Endothelial cell of umbilical vein (primary cell): Measurements from ENCODE around the gene GRM8. TPM values are rescaled to one million over a fixed set of nuclear protein-coding genes. Genes with fewer than 3 reads are reported as not detected.

Source experiments
- BruUV-seq: library from RNA; stranded (reverse); fragments of 400-500 nt; replicated peaks from 2 replicates; lab custom pipeline; 2021; lab: Mats Ljungman, UMichigan
- CTCF ChIA-PET: fragments of 300-600, 350-600 bp; sonication (Branson Sonifier 250); formaldehyde crosslinking; loops from one replicate; lab custom pipeline; 2021; ENCODE audit warnings: antibody characterized with exemption, inconsistent platforms; lab: Charles Lee
- POLR2A ChIA-PET: fragments of 300-600, 350-600 bp; sonication (Branson Sonifier 250); formaldehyde crosslinking; loops from one replicate; lab custom pipeline; 2021; ENCODE audit warnings: antibody characterized with exemption, inconsistent platforms; lab: Charles Lee
- DNase-seq: peaks from one replicate; pipeline ENCODE4 v3.0.0-alpha.2; 2011; ENCODE audit warnings: low read depth, low spot score
- FAIRE-seq: peaks from 2 replicates; lab custom pipeline; 2011; peaks lifted over from hg19 to GRCh38; lab: Jason Lieb, UNC
- H2AFZ ChIP-seq: 2 replicates; pipeline ENCODE4 v1.6.0; 2012; ENCODE audit warnings: low read depth, low read length, control low read depth, inconsistent platforms
- H3K27ac ChIP-seq: 2 replicates; pipeline ENCODE4 v1.5.1; 2011; ENCODE audit warnings: low read depth, mild to moderate bottlenecking, control low read depth, low read length, moderate library complexity; ENCODE audit not compliant: insufficient read depth
- H3K27me3 ChIP-seq, 2 experiments: 2 replicates each; pipeline versions ENCODE4 v1.6.0 to v1.6.1; 2011; ENCODE audit warnings: low read length in 2 of 2, mixed read lengths in 1 of 2; ENCODE audit not compliant: control insufficient read depth in 2 of 2, insufficient read depth in 2 of 2
- H3K36me3 ChIP-seq, 2 experiments: 2 replicates in 1 of 2; 3 replicates in 1 of 2; pipeline ENCODE4 v1.5.1; 2011; ENCODE audit warnings: low read length in 2 of 2, mild to moderate bottlenecking in 1 of 2, moderate library complexity in 1 of 2; ENCODE audit not compliant: control insufficient read depth in 2 of 2, insufficient read depth in 2 of 2; ENCODE audit errors: extremely low read depth in 1 of 2
- H3K4me1 ChIP-seq: 3 replicates; pipeline ENCODE4 v1.5.1; 2011; ENCODE audit warnings: mild to moderate bottlenecking, low read length; ENCODE audit not compliant: control insufficient read depth, insufficient read depth; ENCODE audit errors: extremely low read depth
- H3K4me2 ChIP-seq: 2 replicates; pipeline ENCODE4 v1.6.1; 2011; ENCODE audit warnings: low read length, control low read depth, mixed read lengths; ENCODE audit not compliant: insufficient read depth
- H3K4me3 ChIP-seq, 3 experiments: fragments of 200-600 bp in 1 of 3; sonication (generic), shearing (Covaris generic) in 1 of 3; replicated peaks in 1 of 3; 2 replicates each; pipeline ENCODE4 v1.5.1; 2011 to 2016; ENCODE audit warnings: control low read depth in 3 of 3, low read length in 3 of 3, mild to moderate bottlenecking in 2 of 3, inconsistent platforms in 1 of 3, low read depth in 1 of 3, moderate library complexity in 1 of 3; ENCODE audit not compliant: insufficient read depth in 1 of 3
- H3K79me2 ChIP-seq: 2 replicates; pipeline ENCODE4 v1.6.0; 2012; ENCODE audit warnings: low read length, inconsistent platforms; ENCODE audit not compliant: control insufficient read depth, insufficient read depth
- H3K9ac ChIP-seq: replicated peaks from 2 replicates; pipeline ENCODE3; 2011; ENCODE audit warnings: low read length, control low read depth; ENCODE audit not compliant: insufficient read depth; ENCODE audit errors: extremely low read depth
- H3K9me1 ChIP-seq: replicated peaks from 3 replicates; pipeline ENCODE4 v1.6.0; 2011; ENCODE audit warnings: mild to moderate bottlenecking, low read length; ENCODE audit not compliant: control insufficient read depth, insufficient read depth; ENCODE audit errors: extremely low read depth
- H3K9me3 ChIP-seq: replicated peaks from 2 replicates; pipeline ENCODE4 v1.5.1; 2012; ENCODE audit warnings: low read length, inconsistent platforms; ENCODE audit not compliant: control insufficient read depth, insufficient read depth
- H4K20me1 ChIP-seq: replicated peaks from 2 replicates; pipeline ENCODE3; 2011; ENCODE audit warnings: mild to moderate bottlenecking, low read length; ENCODE audit not compliant: control insufficient read depth, insufficient read depth; ENCODE audit errors: extremely low read depth
- CTCF ChIP-seq, 2 donors: IDR thresholded peaks; 1 replicate in 1 of 2; 2 replicates in 1 of 2; pipeline ENCODE4 v1.5.1; 2011; ENCODE audit warnings: low read length in 2 of 2, mild to moderate bottlenecking in 2 of 2, moderate library complexity in 2 of 2, control low read depth in 1 of 2, inconsistent platforms in 1 of 2, low read depth in 1 of 2; ENCODE audit not compliant: insufficient read depth in 1 of 2; ENCODE audit errors: extremely low read depth in 1 of 2
- EZH2 ChIP-seq: IDR thresholded peaks from 2 replicates; pipeline ENCODE4 v1.6.1; 2012; ENCODE audit warnings: borderline replicate concordance, low read depth, mild to moderate bottlenecking, moderate library complexity, low read length, inconsistent platforms; ENCODE audit not compliant: severe bottlenecking
- FOS ChIP-seq: IDR thresholded peaks from 2 replicates; pipeline ENCODE4 v1.6.1; 2011; ENCODE audit warnings: mild to moderate bottlenecking, low read length, moderate library complexity, borderline replicate concordance; ENCODE audit not compliant: insufficient read depth
- GATA2 ChIP-seq: IDR thresholded peaks from 2 replicates; pipeline ENCODE4 v1.7.0; 2011; ENCODE audit warnings: low read depth, mild to moderate bottlenecking, moderate library complexity, mixed read lengths, low read length; ENCODE audit not compliant: insufficient read length, insufficient read depth
- JUN ChIP-seq: IDR thresholded peaks from 2 replicates; pipeline ENCODE4 v1.6.1; 2011; ENCODE audit warnings: borderline replicate concordance, low read depth; ENCODE audit not compliant: insufficient read length, insufficient read depth
- MYC ChIP-seq: IDR thresholded peaks from one replicate; pipeline ENCODE4 v1.6.1; 2011; ENCODE audit warnings: mild to moderate bottlenecking, low read depth, low read length
- POLR2A ChIP-seq: IDR thresholded peaks from 2 replicates; pipeline ENCODE4 v1.6.1; 2012; ENCODE audit warnings: low read depth, mild to moderate bottlenecking, control low read depth, low read length
- POLR2AphosphoS5 ChIP-seq: IDR thresholded peaks from 2 replicates; pipeline ENCODE4 v1.6.1; 2012; ENCODE audit warnings: low read depth, mild to moderate bottlenecking, control low read depth, low read length, moderate library complexity; ENCODE audit not compliant: insufficient read depth
- dilution Hi-C: fragments of 300-500 bp; cut with MboI; formaldehyde crosslinking; loops from one replicate; pipeline ENCODE4 v1.15.0; 2019; ENCODE audit warnings: low sequenced_read_pairs; ENCODE audit not compliant: extremely low pct_ligation_motif_present
- intact Hi-C: fragments of 100-400 bp; cut with micrococcal nuclease; formaldehyde crosslinking; loops from one replicate; pipeline ENCODE4 v1.10.0; 2022
- polyA plus RNA-seq, 4 experiments: library from polyadenylated mRNA; depleted of rRNA in 3 of 4; stranded (reverse) in 3 of 4; unstranded in 1 of 4; fragments of >200 nt; gene quantifications; 2 replicates each; pipeline versions ENCODE4 v1.2.1 to v1.2.3, GENCODE V29; 2011 to 2012; ENCODE audit warnings: missing spikeins in 1 of 4
- total RNA-seq: library from RNA; stranded (reverse); gene quantifications from 2 replicates; pipeline ENCODE4 v1.2.3, GENCODE V29; 2021
- TF ChIP-seq, protein P1 (sequence below): IDR thresholded peaks from 2 replicates; pipeline ENCODE4 v1.6.1; 2011; ENCODE audit not compliant: insufficient read depth, insufficient read length

The GRM8 gene
- total and polyA plus RNA-seq, 2 donors (not counting 3 experiments of a cell fraction or from before 2014, with no cell fraction given): not detected

GRCh38 chr7:127135871-127136485, 116.8 kb downstream of the GRM8 start:
- no peak for DNase-seq
- H3K9ac ChIP-seq: no peak overlapping the region
- ChIA-PET POLR2A (no interaction called here), CTCF (no interaction called here)
- H4K20me1 ChIP-seq: no peaks in the 10 kb centered on the region
- H3K79me2 ChIP-seq: no peaks in the 10 kb centered on the region
- no peak overlapping the region for H3K4me2 ChIP-seq
- H3K27me3 ChIP-seq: no peaks in the 10 kb centered on the region
- no peak overlapping the region for H3K4me3 ChIP-seq
- FAIRE-seq: no peak
- no peaks in the 10 kb centered on the region for H3K4me1 ChIP-seq
- H2AFZ ChIP-seq: no peak overlapping the region
- intact Hi-C loops (no loop called here), dilution Hi-C loops (no loop called here)
- H3K9me3 ChIP-seq: no peaks in the 10 kb centered on the region
- BruUV-seq: no TSS peak
- TF ChIP-seq JUN (no peak), MYC (no peak)
- no peaks in the 10 kb centered on the region for H3K9me1 ChIP-seq
- no peaks in the 10 kb centered on the region for H3K36me3 ChIP-seq
- no peak overlapping the region for H3K27ac ChIP-seq

- FAIRE-seq: no peak
- TF ChIP-seq GATA2 (no peak), CTCF (IDR thresholded peaks at IDR 0.05; ENCODE audit: extremely low read depth in 1 of 2, insufficient read depth in 1 of 2, low read depth in 1 of 2, low read length in 2 of 2) (no peak), POLR2AphosphoS5 (no peak), JUN (no peak), POLR2A (no peak), MYC (no peak), FOS (no peak), EZH2 (no peak)
- TF ChIP-seq, protein P1, sequence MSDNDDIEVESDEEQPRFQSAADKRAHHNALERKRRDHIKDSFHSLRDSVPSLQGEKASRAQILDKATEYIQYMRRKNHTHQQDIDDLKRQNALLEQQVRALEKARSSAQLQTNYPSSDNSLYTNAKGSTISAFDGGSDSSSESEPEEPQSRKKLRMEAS: no peak
- Histone ChIP-seq H3K79me2 (no peaks in the 10 kb centered on the region), H3K9me1 (no peaks in the 10 kb centered on the region), H3K4me3 (no peak overlapping the region), H3K9me3 (no peaks in the 10 kb centered on the region), H3K4me1 (no peaks in the 10 kb centered on the region), H2AFZ (no peak overlapping the region), H3K36me3 (no peaks in the 10 kb centered on the region), H3K27ac (no peak overlapping the region), H3K9ac (no peak overlapping the region), H3K27me3 (no peaks in the 10 kb centered on the region), H4K20me1 (no peaks in the 10 kb centered on the region), H3K4me2 (no peak overlapping the region)
- DNase-seq: no peak
- ChIA-PET CTCF (no interaction called here), POLR2A (no interaction called here)
- intact Hi-C loops (no loop called here), dilution Hi-C loops (no loop called here)
- no TSS peak for BruUV-seq
Measured at GRCh38 chr7:127123220-127123619, 129.5 kb downstream of the GRM8 start.
